ENCODE data around the gene PRAMEF9.
A peak's percentile ranks its signal among the peaks of the same experiment; 100 is the strongest.
"Not testable (repeated sequence)": the region's sequence is repeated elsewhere in the genome, so short reads cannot be mapped to it uniquely, and the experiment has no call there.

PRAMEF9 gene

DNA sequence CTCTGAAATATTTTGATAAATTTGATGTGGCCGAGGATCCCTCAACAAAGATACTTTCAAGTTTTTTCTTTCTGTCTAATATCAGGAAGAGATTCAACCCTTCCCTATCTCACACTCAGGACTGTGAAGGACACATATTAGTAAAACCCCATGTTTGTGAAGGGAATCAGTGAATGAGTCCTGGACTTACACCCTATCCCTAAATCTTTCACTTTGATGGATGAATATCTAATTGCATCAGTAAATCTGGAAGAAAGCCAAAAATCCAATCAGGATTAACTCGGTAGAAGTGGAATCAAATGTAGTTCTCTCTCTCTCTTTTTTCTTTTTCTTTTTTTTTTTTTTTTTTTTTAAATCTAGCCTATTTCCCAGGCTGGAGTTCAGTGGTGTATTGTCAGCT, at the start of gene PRAMEF9:
TSS of gene PRAMEF9 (plus strand) at position 301 of the 400 bp plus-strand sequence. CDS start 3,433 bp downstream, outside the sequence.
- not testable (repeated sequence) for DNase-seq (ENCODE audit: low read depth in 1 of 2, low spot score in 1 of 2)

DNA sequence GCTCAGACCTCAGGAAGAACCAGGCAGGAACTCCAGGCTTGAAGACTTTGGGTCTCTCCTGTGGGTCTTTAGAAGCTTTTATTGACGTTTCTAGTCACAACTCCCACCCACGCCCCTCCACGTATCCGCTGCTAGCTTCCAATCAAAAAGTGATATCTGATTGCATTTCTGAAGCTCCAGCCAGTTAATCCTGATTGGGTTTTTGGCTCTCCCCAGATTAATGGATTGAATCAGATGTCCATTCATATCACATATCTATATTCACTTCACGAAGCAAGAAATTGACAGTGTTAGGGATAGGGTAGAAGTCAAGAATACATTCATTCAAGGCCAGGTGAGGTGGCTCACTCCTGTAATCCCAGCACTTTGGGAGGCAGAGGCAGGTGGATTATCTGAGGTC, 15.7 kb upstream of the PRAMEF9 start, which contains the start of gene PRAMEF26:
TSS of gene PRAMEF26 (minus strand) at position 101 of the 400 bp plus-strand sequence. CDS start 2,914 bp downstream, outside the sequence.
- DNase-seq (ENCODE audit: low read depth in 1 of 2, low spot score in 1 of 2): not testable (repeated sequence)

- DNase-seq (ENCODE audit: low read depth in 1 of 2, low spot score in 1 of 2): not testable (repeated sequence)
Observed at GRCh38 chr1:13165531-13165930, 6.1 kb upstream of the PRAMEF9 start, which contains the start of gene HNRNPCL4. HNRNPCL4 (minus strand) TSS chr1:13165631; CDS start chr1:13165467, 164 bp downstream.

GRCh38 chr1:13201309-13201708, 29.7 kb downstream of the PRAMEF9 start, which contains the start of gene PRAMEF13:
PRAMEF13 (minus strand) TSS chr1:13201409; CDS start chr1:13199589, 1,820 bp downstream.
- DNase-seq (ENCODE audit: low read depth in 1 of 2, low spot score in 1 of 2): not testable (repeated sequence)

GRCh38 chr1:13208712-13209111, 37.1 kb downstream of the PRAMEF9 start:
- not testable (repeated sequence) for DNase-seq (ENCODE audit: low read depth in 1 of 2, low spot score in 1 of 2)

DNA sequence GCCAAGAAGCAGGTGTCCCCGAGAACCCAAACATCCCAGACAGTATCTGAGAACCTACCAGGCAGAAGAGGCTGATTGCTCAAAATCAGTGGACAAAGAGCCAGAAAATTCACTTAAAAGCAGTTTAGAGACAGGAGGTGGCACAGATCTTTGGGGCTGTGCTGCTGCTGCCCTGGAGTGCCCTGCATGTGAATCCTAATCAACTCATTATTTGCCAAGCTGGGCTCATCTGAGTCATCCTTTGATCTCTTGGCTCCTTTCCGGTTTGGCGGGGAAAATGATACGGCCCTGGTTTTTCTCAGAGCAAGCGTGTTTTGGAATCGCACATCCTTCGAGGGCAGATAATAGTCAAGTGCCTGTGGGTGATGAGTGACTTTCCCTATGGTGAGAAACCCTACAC, 45.0 kb downstream of the PRAMEF9 start:
- DNase-seq (ENCODE audit: low read depth in 1 of 2, low spot score in 1 of 2): not testable (repeated sequence)

- not testable (repeated sequence) for DNase-seq (ENCODE audit: low read depth in 1 of 2, low spot score in 1 of 2)
Observed at GRCh38 chr1:13219203-13219602, 47.6 kb downstream of the PRAMEF9 start.

DNA sequence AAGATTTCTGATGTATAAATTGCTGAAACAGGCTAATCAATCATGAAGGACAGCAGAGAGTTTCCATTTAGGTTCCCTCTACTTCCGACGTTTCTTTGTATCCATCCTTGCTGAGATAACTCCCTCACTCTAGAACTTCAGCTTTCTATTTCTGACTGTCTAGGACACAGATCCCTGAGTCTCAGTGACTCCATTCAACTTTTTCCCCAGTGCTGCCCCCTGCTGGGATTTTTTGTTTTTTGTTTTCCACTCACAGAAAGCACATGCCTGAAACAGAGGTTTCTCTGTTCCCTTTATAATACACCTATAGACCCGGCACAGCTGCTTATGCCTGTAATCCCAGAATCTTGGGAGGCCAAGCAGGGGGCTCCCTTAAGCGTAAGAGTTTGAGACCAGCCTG, 51.1 kb downstream of the PRAMEF9 start:
- DNase-seq (ENCODE audit: low read depth in 1 of 2, low spot score in 1 of 2): not testable (repeated sequence)

DNA sequence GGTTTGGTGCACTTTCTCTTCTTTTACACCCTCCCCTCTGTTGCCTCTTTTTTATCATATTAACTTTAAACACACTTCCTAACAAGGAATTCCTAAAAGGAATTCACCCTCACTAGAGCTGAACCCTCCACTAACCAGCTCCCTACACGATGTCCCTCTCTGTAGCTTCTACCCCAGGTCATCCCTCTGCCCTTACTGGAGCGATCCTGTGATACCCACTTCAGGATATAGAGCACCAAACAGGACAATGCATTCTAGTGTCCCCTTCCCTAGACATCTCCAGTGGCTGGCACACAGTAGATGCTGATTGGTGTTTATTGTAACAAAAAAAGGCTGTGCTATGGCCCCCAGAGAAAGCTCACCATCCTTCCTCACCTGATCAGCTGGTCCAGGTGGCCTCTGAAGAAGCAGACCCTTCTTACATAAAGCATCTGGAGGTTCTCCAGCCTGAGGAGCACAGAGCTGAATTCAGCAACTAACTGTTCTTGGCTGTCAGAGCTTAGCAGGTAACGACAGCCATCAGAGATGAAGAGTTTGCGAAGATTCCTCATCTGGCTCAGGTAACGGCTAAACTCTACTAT, 52.9 kb downstream of the PRAMEF9 start:
- no peak for DNase-seq (ENCODE audit: low read depth in 1 of 2, low spot score in 1 of 2)

- DNase-seq (ENCODE audit: low read depth in 1 of 2, low spot score in 1 of 2): not testable (repeated sequence)
Observed at GRCh38 chr1:13225675-13226204, 54.1 kb downstream of the PRAMEF9 start, which contains the start of gene PRAMEF18. PRAMEF18 (minus strand) TSS chr1:13226154; CDS start chr1:13226106, 48 bp downstream.

- not testable (repeated sequence) for DNase-seq (ENCODE audit: low read depth in 1 of 2, low spot score in 1 of 2)
Observed at GRCh38 chr1:13227271-13228055, 55.8 kb downstream of the PRAMEF9 start.

DNA sequence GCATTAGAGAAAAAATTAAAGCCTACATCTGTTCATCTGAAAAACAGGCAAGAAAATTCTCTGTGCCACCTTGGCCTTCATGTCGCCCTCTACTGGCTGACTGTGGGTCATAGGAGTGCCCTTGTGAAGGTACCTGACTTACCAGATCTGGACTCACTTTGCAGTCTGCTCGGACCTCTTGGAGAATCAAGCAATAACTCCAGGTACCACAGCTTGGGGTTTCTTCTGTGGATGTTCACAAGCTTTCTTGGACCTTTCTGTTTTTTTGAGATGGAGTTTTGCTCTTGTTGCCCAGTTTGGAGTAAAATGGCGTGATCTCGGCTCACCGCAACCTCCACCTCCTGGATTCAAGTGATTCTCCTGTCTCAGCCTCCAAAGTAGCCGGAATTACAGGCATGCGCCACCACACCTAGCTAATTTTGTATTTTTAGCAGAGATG, 56.7 kb downstream of the PRAMEF9 start:
- DNase-seq (ENCODE audit: low read depth in 1 of 2, low spot score in 1 of 2): peak in 1 of 2 donors; percentile 10

All from stimulated activated CD4-positive, alpha-beta T cell treated with anti-CD3 and anti-CD28 coated beads, Interleukin-15, amount 100 ng/mL, for 1 hour (primary cell).